Hematopoietic multipotent progenitor cell treated with erythropoietin and hydrocortisone succinate and interleukin-3 and kit ligand, for 17 days (in vitro differentiated cells): ENCODE data around the gene TRIP6.
A peak's percentile ranks its signal among the peaks of the same experiment; 100 is the strongest.

Experiments used
- DNase-seq: peaks from one replicate; pipeline ENCODE4 v3.0.0-alpha.2; 2015; ENCODE audit warnings: low spot score

TRIP6 gene, protein sequence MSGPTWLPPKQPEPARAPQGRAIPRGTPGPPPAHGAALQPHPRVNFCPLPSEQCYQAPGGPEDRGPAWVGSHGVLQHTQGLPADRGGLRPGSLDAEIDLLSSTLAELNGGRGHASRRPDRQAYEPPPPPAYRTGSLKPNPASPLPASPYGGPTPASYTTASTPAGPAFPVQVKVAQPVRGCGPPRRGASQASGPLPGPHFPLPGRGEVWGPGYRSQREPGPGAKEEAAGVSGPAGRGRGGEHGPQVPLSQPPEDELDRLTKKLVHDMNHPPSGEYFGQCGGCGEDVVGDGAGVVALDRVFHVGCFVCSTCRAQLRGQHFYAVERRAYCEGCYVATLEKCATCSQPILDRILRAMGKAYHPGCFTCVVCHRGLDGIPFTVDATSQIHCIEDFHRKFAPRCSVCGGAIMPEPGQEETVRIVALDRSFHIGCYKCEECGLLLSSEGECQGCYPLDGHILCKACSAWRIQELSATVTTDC

DNA sequence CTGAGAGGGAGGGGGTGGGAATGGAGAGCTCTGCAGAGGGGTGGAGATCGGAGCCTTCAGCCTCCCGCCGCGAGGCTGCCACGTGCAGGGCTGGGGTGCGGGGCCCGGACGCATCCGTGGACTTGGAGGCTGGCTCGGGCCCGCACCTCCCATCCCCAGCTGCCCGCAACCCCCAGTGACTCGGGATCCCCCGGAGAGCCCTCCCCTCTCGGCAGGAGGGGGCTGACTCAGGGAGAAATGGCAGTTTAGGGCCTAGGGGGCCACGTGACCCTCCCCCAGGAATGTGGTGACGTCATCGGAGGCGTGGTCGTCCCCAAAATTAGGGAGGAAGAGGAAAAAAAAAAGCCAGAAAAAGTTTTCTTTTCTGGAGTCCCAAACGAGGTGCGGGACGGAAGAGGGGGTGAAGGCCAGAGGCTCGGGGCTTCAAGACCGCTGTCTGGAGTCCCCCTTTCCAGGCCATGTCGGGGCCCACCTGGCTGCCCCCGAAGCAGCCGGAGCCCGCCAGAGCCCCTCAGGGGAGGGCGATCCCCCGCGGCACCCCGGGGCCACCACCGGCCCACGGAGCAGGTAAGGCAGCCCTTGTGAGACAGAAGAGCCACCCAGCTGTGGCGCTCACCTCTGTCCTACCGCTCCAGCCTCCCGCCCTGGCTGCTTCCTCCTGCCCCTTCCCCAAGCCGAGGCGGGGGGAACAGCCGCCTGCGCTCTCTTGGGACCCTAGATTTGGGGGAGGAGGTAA lies at the start of gene TRIP6:
TSS of gene TRIP6 (plus strand) at position 348 of the 736 bp plus-strand sequence. CDS start at position 459, 111 bp downstream.
- DNase-seq: peak; percentile 70

DNA sequence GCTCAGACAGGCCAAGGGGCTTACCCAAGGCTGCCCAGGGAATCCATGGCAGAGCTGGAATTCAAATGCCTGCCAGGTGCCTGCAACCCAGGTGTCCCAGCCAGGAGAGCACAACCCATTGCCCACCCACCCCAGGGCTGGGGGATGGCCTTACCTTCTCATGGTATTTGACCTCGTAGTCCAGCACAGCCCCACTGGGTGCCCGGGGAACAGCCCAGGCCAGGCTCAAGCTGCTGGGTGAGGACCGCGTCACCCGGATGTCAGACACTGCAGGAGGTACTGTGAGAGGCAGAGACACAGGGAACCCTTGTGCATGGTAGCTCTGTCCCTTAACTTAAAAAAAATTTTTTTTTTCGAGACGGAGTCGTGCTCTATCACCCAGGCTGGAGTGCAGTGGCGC lies 48.8 kb upstream of the TRIP6 start:
- DNase-seq: no peak

DNA sequence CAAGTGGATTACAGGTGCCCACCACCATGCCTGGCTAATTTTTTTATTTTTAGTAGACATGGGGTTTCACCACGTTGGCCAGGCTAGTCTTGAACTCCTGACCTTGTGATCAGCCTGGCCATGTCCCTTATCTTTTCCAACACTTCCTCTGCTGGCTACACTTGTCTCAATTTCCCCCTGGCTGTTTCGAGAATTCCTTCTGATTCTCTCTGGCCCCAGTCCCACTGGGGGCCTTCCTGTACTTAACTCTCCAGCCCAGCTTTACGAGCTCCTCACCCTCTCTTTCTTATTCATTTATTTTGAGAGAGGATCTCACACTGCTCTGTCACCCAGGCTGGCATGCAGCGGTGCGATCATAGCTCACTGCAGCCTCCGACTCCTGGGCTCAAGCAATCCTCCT lies 48.4 kb upstream of the TRIP6 start:
- no peak for DNase-seq

DNA sequence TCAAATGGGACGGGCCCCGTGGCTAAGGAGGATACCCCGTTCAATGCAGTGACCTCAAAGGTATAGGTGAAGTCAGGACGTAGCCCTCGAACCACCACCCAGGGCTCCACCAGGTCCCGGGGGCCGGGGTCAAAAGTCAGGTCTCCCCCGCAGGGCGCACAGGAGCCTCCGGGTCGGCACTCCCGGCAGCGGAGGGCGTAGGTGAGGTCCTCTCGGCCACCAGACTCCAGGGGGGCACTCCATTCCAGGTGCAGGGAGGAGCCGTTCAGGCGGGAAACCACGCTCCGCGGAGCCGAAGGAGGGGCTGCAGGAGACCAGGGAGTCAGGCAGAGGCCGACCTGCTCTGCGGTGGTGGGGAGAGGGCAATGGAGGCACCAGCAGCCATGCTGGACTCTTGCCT lies 47.6 kb upstream of the TRIP6 start:
- no peak for DNase-seq

DNA sequence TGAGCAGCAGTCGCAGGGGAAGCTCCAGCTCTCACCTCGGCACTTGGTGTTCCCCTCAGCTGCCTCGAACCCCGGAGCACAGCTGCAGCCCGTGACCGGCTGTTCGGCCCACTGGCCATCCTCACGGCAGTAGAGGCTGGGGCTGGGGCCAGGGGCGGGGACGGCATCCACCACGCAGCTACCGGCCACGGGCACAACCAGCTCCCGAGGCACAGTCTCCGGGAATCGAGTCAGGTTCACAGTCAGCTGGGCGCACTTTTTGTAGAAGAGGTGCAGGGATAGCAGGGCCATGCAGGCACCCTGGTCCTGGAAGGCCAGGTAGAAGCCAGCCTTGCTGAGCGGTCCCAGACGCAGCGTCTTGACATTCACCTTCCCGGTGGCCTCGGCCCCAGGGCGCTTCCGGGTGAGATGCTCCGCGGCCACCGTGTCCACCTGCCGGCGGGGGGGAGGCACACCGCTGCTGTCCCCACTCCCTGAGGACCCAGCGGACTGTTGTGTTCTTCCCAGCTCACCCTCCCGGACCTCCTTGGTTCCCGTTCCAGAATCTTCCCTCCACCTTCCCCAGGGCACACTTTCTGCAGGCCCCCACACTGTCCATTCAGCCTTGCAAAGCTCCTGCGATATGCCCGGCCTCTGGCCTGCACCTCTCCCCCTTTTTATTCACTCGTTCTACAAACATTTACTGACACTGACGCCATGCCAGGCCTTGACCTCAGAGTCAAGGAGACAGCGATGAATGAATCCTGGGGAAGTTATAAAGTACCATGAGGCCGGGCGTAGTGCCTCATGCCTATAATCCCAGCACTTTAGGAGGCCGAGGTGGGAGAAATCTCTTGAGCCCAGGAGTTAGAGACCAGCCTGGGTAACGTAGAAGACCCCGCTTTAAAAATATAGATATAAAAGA lies 44.7 kb upstream of the TRIP6 start:
- DNase-seq: no peak

DNA sequence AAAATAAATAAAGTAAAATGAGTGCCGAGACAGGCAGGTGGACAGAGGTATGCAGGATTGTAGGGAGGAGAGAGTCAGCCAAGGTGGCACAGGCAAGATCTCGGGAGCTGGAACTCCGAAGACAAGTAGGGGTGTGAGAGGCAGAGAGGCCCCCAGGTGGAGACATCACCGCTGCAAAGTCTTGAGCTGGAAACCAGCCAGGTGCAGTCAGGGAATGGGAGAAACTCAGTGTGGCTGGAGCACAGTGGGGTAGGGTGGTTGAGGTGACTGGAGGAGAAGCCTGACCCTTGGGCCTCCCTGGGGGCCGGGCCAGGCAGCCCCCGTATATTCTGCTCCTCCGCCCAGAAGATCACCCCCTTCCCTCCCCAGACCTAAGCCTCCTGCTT lies 44.1 kb upstream of the TRIP6 start:
- no peak for DNase-seq

DNA sequence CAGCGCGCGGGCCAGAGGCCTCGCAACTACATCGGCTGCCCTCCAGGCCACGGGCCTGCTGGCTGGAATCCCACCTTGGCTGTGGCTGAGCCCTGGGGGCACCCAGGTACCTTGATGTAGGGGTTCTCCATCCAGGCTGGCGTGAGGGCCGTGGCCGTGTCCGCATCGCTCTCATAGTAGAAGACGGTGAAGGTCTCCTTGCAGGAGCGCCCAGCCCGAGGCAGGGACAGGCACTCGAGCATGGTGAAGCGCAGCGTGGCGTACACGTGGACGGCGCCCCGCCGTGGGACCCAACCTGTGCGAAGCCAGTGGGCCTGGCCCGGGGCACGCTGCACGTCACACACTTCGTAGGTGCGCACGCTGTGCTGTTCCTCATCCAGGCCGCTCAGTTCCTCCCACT lies 43.7 kb upstream of the TRIP6 start:
- DNase-seq: no peak

DNA sequence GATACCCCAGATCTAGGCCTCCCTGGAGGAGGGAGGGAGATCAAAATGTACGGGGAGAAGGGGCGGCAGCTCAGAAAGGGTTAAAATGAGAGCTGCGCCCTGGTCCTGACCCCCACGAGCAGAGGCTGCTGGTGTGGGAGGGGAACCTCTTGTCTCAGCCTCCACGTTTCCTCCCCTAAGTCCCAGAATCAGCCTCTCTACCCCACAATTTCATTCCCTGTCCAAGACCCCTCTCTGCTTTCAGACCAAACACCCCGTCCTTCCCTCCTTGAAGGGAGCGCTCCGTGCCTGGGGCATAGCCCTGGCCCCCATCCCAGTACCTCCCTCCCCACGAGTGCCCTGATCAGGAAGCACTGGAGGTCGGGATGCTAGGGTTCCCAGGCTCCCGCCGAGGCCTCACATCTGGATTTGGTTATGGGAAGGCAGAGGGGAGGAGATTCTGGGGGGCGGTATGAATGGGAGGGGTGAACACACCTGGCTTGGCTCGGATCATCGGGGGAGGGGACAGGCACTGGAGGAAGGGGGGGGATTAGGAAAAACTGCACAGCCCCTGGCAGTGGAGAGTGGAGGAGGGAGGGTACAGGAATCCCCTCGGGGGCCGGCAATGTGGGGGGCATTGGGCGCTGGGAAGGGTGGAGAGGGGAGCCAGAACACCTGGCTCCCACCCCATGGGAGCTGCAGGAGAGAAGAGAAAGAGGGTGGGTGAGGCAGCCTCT lies 42.5 kb upstream of the TRIP6 start:
- DNase-seq: no peak

DNA sequence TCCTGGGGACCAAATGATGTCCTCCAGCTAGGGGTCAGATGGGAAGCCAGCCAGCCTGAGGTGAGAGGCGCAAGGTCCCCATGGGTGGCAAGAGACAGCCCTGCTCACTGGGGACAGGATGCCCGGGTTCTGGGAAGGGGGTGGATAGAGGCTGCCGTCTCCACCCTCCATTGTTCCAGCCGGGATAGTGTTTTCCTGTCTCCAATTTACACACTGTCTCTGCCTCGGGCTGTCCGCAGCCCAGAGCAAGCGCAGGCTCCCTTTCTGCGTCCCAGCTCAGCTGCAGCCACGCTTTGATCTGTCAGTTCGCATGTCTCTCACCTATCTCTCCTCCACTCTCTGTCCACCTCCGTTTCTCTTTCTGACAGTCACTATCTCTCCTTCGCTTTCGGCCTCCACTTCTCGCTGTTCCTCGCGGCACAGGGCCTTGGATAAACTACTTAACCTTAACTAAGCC lies 41.9 kb upstream of the TRIP6 start:
- no peak for DNase-seq

DNA sequence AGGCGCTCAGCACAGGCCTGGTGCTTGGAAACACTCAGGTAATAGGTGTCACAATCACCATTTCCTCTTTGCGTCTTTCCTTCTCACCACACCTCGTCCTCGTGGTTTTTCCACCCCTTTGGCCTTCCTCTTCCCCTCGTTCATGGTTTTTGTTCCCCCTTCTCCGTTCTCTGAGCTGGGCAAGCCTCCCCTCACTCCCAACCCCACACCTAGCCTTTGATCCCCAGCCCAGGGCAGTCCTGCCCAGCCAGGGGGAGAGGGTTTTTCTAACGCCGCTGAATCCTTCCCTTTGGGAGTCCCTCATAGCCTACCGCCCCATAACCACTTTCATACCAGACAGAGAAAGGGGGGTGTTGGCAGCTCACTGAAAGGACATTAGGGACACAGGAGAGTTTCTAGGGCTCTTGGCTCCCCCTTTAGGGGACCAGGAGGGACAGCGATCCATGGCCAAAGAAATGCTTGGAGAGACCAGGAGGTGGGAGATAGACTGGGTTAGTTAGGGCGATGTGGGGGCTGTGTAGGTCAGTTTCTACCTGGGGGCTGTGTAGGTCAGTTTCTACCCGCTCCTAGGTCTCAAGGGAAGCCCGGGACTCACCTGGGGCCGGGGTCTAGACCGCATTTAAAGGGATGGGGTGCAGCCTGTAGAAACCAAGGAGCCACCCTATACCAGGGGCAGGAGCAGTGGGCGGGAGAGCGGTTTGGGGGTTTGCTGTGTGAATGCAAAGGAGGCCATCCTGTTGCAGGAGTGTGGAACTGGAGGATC lies 41.3 kb upstream of the TRIP6 start:
- DNase-seq: no peak

DNA sequence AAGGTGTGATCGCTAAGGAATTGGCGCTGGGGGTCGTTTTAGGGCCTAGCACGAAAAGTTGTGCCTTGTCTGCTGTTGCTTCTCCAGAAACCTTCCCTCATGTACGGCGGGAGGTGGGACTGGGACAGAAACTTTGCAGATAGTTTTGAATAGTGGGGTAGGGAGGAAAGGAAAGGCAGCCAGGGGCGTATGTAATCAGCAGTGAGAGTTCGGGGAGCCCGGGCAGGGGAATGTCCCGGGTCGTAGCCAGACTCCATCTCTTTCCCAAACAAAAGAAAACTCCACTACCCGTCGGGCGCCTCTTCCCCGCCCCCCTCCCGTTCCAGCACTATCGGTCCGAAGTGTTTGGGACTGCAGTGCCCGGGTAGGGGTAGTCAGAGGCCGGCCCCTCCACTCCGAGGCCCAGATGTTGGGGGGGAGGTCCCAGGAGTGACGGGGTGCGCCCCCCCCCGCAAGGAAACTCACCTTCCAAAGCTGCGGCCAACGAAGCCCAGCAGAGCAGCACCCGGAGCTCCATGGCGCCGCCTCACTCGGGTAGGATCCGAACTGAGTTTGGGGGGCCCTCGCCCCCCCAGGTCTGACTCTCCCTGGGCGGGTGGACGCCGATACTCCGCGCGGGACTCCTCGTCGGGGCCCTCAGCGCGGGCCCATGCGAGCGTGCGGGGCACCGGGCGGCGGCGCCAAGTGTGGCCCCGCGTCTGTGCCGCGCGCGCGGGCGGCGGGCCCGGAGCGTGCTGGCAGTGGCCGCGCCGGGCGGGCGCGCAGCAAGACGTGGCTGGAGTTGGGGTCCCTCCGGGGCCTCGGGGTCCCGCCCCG lies 40.5 kb upstream of the TRIP6 start:
- no peak for DNase-seq

DNA sequence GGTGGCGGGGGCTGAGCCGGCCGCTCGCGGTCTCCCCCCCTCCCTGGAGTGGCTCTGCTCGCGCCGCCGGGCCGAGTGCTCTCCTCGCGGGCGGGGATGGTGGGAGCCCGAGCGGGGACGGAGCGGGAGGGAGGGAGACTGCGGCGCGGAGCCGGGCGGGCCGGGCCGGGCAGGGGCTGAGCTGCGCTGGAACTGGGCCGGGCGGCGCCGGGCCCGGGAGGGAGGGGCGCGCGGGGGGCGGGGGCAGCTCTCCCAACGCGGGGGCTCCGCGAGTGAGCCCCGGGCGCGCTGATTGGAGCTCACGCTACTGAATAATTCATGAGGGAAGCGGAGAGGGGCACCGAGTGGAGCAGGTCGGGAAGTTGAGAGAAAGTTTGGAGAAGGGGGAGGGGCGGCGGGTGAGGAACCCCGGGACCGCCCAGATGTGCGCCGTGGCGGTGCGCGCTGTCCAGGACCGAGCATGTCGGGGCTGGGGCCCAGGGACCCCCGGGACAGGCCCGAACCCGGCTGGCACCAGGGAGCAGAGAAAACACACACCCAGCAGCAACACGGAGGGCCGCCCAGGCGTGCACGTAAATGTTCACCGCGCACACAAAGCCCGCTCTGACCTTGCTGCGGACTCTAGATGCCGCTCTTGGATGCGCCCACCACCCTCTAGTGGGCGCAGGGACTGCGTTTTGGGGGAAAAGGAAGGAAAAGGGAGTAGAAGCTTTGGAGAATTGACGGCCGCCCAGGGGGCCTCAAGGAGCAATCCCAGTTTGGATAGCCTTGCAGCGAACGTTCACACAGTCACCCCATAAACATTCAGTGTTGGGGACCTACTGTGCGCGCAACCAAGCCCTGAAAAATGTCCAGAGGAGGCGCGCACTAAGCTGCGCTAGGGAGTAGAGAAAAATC lies 39.6 kb upstream of the TRIP6 start, which contains the start of gene EPHB4:
TSS of gene EPHB4 (minus strand) at position 194 of the 897 bp plus-strand sequence. CDS start 493 bp downstream, outside the sequence.
- peak; percentile 23 for DNase-seq

DNA sequence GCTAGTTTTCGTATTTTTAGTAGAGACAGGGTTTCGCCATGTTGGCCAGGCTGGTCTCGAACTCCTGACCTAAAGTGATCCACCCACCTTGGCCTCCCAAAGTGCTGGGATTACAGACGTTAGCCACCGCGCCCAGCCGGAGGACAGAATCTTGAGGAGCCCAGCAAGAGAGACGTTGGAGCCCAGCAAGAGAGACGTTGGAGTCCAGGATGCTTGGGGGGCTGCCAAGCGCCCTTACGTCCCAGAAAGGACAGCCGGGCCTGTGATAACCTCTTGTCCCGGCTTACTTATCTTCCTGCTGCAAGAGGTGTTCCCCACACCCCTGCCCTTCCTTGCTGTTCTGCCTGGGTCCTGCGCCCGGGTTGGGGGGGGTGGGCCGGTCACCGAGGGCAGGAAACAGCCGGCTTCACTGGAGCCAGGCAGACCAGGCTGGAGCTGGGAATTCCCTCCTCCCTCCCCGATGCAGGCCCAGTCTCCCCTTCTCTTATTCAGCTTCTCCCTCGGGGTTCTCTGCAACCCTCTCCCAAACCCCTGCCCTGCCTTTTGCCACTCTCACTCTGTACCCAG lies 38.0 kb upstream of the TRIP6 start:
- no peak for DNase-seq

DNA sequence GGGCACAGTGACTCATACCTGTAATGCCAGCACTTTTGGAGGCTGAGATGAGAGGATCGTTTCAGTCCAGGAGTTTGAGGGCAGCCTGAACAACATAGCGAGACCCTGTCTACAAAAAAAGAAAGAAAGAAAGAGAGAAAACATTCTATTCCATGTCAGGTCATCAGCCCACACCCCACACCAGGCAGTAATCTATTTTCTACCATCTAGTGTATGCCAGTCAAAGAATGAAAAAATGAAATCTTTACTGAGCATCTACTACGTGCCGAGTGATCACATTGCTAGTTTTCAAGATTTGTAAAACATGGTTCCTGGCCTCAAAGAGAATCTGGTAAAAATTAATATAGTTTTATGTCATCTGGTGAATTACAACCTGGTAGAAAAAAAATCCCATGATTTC lies 36.8 kb upstream of the TRIP6 start:
- DNase-seq: no peak

DNA sequence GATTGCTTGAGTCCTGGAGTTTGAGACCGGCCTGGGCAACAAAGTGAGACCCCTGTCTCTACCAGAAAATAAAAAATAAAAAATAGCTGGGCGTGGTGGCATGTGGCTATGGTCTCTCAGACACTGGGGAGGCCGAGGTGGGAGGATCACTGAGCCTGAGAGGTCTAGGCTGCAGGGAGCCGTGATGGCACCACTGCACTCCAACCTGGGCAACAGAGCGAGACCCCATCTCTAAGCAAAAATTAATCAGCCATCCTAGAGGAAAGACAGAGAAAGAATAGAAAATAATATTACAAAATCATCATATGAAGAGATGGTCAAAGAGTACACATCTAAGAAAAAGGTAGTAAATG lies 34.9 kb upstream of the TRIP6 start:
- DNase-seq: no peak

DNA sequence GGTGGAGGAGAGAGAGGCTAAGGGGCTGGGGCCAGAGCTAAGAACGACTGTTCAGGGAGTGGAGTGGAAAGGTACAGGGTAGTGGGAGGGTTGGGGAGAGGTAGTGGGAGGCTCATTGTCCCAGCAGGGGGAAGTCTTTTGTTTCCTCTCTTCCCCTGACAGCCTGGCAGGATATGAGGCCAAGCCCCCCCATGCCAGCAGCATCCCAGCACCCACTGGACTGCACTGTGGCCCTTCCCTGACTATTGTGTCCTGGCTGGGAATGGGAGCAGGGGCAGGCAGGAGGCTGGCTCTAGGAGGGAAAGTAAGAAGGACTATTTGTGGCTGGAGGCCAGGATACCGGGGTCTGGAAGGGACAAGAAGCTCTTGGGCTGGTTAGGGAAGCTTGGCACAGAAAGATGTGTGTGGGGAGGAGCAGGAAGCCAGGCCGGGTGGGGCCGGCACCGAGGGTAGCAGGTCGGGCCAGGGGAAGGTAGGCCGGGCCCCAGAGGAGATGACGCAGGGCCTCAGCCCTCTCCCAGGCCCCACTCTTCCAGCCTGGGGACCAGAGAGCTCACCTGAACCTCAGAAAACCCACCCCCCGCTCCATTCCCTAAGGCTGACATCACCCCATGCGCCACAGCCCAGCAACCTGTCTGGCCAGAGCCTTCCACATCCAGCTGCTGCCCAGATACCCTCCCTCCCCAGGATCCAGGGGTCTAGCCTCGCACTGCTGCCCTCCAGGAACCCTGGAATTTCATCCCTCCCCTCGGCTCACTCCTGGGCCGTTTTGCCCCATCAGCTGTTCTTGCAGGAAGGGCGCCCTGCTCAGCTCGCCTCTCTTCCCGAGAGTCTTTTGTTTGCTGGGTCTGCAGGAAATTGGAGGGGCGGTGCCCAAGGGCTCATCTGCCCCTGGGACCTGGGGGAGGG lies 31.0 kb upstream of the TRIP6 start:
- DNase-seq: no peak

DNA sequence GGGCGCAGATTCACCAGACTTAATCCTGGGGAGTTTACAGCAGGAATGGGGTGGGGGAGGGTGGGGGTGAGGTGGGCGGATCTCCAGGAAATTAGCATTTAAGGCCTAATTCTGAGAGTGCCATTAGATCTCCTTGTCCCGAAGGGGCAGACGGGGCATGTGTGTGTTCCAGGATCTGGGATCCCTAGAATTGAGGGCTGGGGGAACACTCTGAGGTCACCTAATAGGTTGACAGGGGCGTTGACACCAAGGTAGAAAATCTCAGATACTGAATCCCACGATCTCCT lies 30.4 kb upstream of the TRIP6 start:
- no peak for DNase-seq
